ENCODE results near the gene OR2A1.
"Not testable (repeated sequence)": the region's sequence is repeated elsewhere in the genome, so short reads cannot be mapped to it uniquely, and the experiment has no call there.

The OR2A1 gene

GRCh38 chr7:144325868-144326267 is 13.6 kb downstream of the OR2A1 start:
- DNase-seq, result not testable (repeated sequence)

- DNase-seq, result not testable (repeated sequence)
Measured at GRCh38 chr7:144330044-144330443, 17.8 kb downstream of the OR2A1 start.

GRCh38 chr7:144331221-144331995 is 19.2 kb downstream of the OR2A1 start:
- not testable (repeated sequence) for DNase-seq

GRCh38 chr7:144331996-144332288 is 19.7 kb downstream of the OR2A1 start:
- DNase-seq, result not testable (repeated sequence)

- not testable (repeated sequence) for DNase-seq
Measured at GRCh38 chr7:144348625-144349024, 36.4 kb downstream of the OR2A1 start.

- DNase-seq, result not testable (repeated sequence)
Measured at GRCh38 chr7:144351667-144352066, 39.4 kb downstream of the OR2A1 start.

- DNase-seq, result not testable (repeated sequence)
Measured at GRCh38 chr7:144355176-144355822, 43.1 kb downstream of the OR2A1 start, which contains the start of gene ARHGEF5. TSS of gene ARHGEF5 (plus strand) at chr7:144355402. CDS start at chr7:144362670, 7,268 bp downstream.

- not testable (repeated sequence) for DNase-seq
Measured at GRCh38 chr7:144356185-144356584, 44.0 kb downstream of the OR2A1 start.

- DNase-seq, result not testable (repeated sequence)
Measured at GRCh38 chr7:144356860-144357259, 44.6 kb downstream of the OR2A1 start.

- DNase-seq, result not testable (repeated sequence)
Measured at GRCh38 chr7:144362061-144362460, 49.8 kb downstream of the OR2A1 start.

- not testable (repeated sequence) for DNase-seq
Measured at GRCh38 chr7:144365523-144365922, 53.3 kb downstream of the OR2A1 start.

- DNase-seq, result not testable (repeated sequence)
Measured at GRCh38 chr7:144367250-144367649, 55.0 kb downstream of the OR2A1 start.

- DNase-seq, result not testable (repeated sequence)
Measured at GRCh38 chr7:144369221-144369620, 57.0 kb downstream of the OR2A1 start.
